GM19372 (cell line): Measurements from ENCODE around the gene PI4KA.
"Not testable (repeated sequence)": the region's sequence is repeated elsewhere in the genome, so short reads cannot be mapped to it uniquely, and the experiment has no call there.

Experiments
- ATAC-seq: cut with Tn5 transposase; IDR thresholded peaks from one replicate; pipeline ENCODE4 v1.9.1; 2021; ENCODE audit warnings: mild to moderate bottlenecking, low read depth, moderate library complexity; ENCODE audit not compliant: unreplicated experiment

PI4KA gene

GRCh38 chr22:20732431-20732830, 126.2 kb downstream of the PI4KA start:
- ATAC-seq = not testable (repeated sequence)

- no peak for ATAC-seq
These were observed 129.4 kb downstream of the PI4KA start for GRCh38 chr22:20729194-20729593.

GRCh38 chr22:20728523-20729190, 130.0 kb downstream of the PI4KA start:
- no peak for ATAC-seq

- no peak for ATAC-seq
These were observed 131.2 kb downstream of the PI4KA start for GRCh38 chr22:20727118-20728015.

- ATAC-seq = no peak
These were observed 132.5 kb downstream of the PI4KA start for GRCh38 chr22:20725987-20726558.

GRCh38 chr22:20724676-20725454, 133.7 kb downstream of the PI4KA start:
- ATAC-seq = no peak

- ATAC-seq = no peak
These were observed 137.0 kb downstream of the PI4KA start for GRCh38 chr22:20721409-20722218.

GRCh38 chr22:20720692-20721408, 137.8 kb downstream of the PI4KA start:
- ATAC-seq = no peak

GRCh38 chr22:20718727-20719126, 139.9 kb downstream of the PI4KA start:
- ATAC-seq = not testable (repeated sequence)

GRCh38 chr22:20717981-20718380, 140.6 kb downstream of the PI4KA start:
- not testable (repeated sequence) for ATAC-seq

GRCh38 chr22:20717213-20717866, 141.3 kb downstream of the PI4KA start:
- ATAC-seq = not testable (repeated sequence)

GRCh38 chr22:20713116-20713515, 145.5 kb downstream of the PI4KA start:
- not testable (repeated sequence) for ATAC-seq

- not testable (repeated sequence) for ATAC-seq
These were observed 148.6 kb downstream of the PI4KA start for GRCh38 chr22:20709966-20710365.

GRCh38 chr22:20707549-20708118, 151.0 kb downstream of the PI4KA start:
- not testable (repeated sequence) for ATAC-seq

GRCh38 chr22:20703816-20704609, 154.6 kb downstream of the PI4KA start:
- ATAC-seq = not testable (repeated sequence)

- peak; percentile 24 for ATAC-seq
These were observed 155.2 kb downstream of the PI4KA start for GRCh38 chr22:20703414-20703806.
